Keratinocyte (primary cell): ENCODE results near the gene DEPDC7. TPM values are rescaled to one million over a fixed set of nuclear protein-coding genes. Genes with fewer than 3 reads are reported as not detected.

Source experiments
- DNase-seq: peaks from one replicate; pipeline ENCODE4 v3.0.0-alpha.2; 2011; ENCODE audit warnings: low read depth, missing footprints, low spot score
- FAIRE-seq: peaks from 2 replicates; lab custom pipeline; 2011; peaks lifted over from hg19 to GRCh38; lab: Jason Lieb, UNC
- H2AFZ ChIP-seq: 2 replicates; pipeline ENCODE4 v1.6.0; 2012; ENCODE audit warnings: low read length, control low read depth, inconsistent platforms; ENCODE audit not compliant: control insufficient read depth
- H3K27ac ChIP-seq: 2 replicates; pipeline ENCODE4 v1.5.1; 2011; ENCODE audit warnings: low read length; ENCODE audit not compliant: control insufficient read depth, insufficient read depth
- H3K27me3 ChIP-seq: 3 replicates; pipeline ENCODE4 v1.6.0; 2011; ENCODE audit warnings: low read length; ENCODE audit not compliant: control insufficient read depth, insufficient read depth; ENCODE audit errors: extremely low read depth
- H3K36me3 ChIP-seq, 2 experiments: 2 replicates in 1 of 2; 3 replicates in 1 of 2; pipeline ENCODE4 v1.5.1; 2011; ENCODE audit warnings: low read length in 2 of 2, mild to moderate bottlenecking in 1 of 2; ENCODE audit not compliant: control insufficient read depth in 2 of 2, insufficient read depth in 2 of 2; ENCODE audit errors: extremely low read depth in 1 of 2
- H3K4me1 ChIP-seq: 3 replicates; pipeline ENCODE4 v1.5.1; 2011; ENCODE audit warnings: low read length; ENCODE audit not compliant: control insufficient read depth, insufficient read depth; ENCODE audit errors: extremely low read depth
- H3K4me2 ChIP-seq: 3 replicates; pipeline ENCODE4 v1.6.0; 2011; ENCODE audit warnings: low read depth, low read length; ENCODE audit not compliant: control insufficient read depth, insufficient read depth; ENCODE audit errors: extremely low read depth
- H3K4me3 ChIP-seq, 3 experiments: fragments of 200-600 bp in 1 of 3; sonication (generic) in 1 of 3; 2 replicates in 2 of 3; 3 replicates in 1 of 3; pipeline ENCODE4 v1.5.1; 2011 to 2016; ENCODE audit warnings: low read length in 3 of 3, mild to moderate bottlenecking in 3 of 3, control low read depth in 2 of 3, inconsistent platforms in 1 of 3, low read depth in 1 of 3, mixed read lengths in 1 of 3, mixed run types in 1 of 3, moderate library complexity in 1 of 3; ENCODE audit not compliant: control insufficient read depth in 2 of 3, insufficient read depth in 2 of 3; ENCODE audit errors: extremely low read depth in 1 of 3
- H3K79me2 ChIP-seq: 2 replicates; pipeline ENCODE4 v1.6.0; 2012; ENCODE audit warnings: low read length; ENCODE audit not compliant: control insufficient read depth, insufficient read depth
- H3K9ac ChIP-seq: 3 replicates; pipeline ENCODE4 v1.6.0; 2011; ENCODE audit warnings: low read length; ENCODE audit not compliant: control insufficient read depth, insufficient read depth; ENCODE audit errors: extremely low read depth
- H3K9me1 ChIP-seq: 3 replicates; pipeline ENCODE4 v1.6.0; 2011; ENCODE audit warnings: low read length; ENCODE audit not compliant: control insufficient read depth, insufficient read depth; ENCODE audit errors: extremely low read depth
- H3K9me3 ChIP-seq: 2 replicates; pipeline ENCODE4 v1.5.1; 2012; ENCODE audit warnings: low read depth, low read length; ENCODE audit not compliant: control insufficient read depth
- H4K20me1 ChIP-seq: 3 replicates; pipeline ENCODE4 v1.6.0; 2011; ENCODE audit warnings: low read length; ENCODE audit not compliant: control insufficient read depth, insufficient read depth; ENCODE audit errors: extremely low read depth
- EZH2 ChIP-seq: IDR thresholded peaks from one replicate; pipeline ENCODE4 v1.6.1; 2012; ENCODE audit warnings: inconsistent platforms, mild to moderate bottlenecking, low read length, moderate library complexity
- dilution Hi-C: fragments of 300-500 bp; cut with MboI; formaldehyde crosslinking; loops from one replicate; pipeline ENCODE4 v1.7.0; 2020; ENCODE audit warnings: low sequenced_read_pairs; ENCODE audit not compliant: extremely low pct_ligation_motif_present
- polyA plus RNA-seq, 5 experiments: library from polyadenylated mRNA; depleted of rRNA in 3 of 5; stranded (reverse) in 3 of 5; stranded (forward) in 1 of 5; unstranded in 1 of 5; fragments of >200 nt; gene quantifications; 1 replicate in 1 of 5; 2 replicates in 3 of 5; 3 replicates in 1 of 5; pipeline versions ENCODE4 v1.2.1 to v1.2.3, GENCODE V29; 2011 to 2012; ENCODE audit warnings: missing spikeins in 2 of 5, low read depth in 1 of 5, low replicate concordance in 1 of 5
- TF ChIP-seq, protein P1 (sequence below), 3 experiments: IDR thresholded peaks in 1 of 3; conservative IDR thresholded peaks in 1 of 3; optimal IDR thresholded peaks in 1 of 3; 2 replicates in 2 of 3; 3 replicates in 1 of 3; pipeline versions ENCODE3 to v1.5.1; 2011; ENCODE audit warnings: low read length in 3 of 3, mild to moderate bottlenecking in 3 of 3, moderate library complexity in 2 of 3, control low read depth in 1 of 3, inconsistent platforms in 1 of 3; ENCODE audit not compliant: insufficient read depth in 2 of 3; ENCODE audit errors: extremely low read depth in 1 of 3

The DEPDC7 gene
- polyA plus RNA-seq, 1 donor (not counting 4 experiments of a cell fraction or from before 2014, with no cell fraction given) = 29.8 TPM

DNA sequence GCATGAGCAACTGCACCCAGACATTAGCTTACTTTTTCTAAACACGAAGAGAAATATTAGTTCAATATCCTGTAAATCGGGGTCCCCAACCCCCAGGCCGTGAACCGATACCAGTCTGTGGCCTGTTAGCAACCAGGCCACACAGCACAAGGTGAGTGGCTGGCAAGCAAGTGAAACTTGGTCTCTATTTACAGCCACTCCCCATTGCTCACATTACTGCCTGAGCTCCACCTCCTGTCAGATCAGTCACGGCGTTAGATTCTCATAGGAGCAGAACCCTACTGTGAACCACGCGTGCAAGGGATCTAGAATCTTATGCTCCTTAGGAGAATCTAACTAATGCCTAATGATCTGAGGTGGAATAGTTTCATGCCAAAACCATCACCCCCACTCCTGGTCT is 27.8 kb upstream of the DEPDC7 start:
- Histone ChIP-seq H3K9me3 (no peaks in the 10 kb centered on the region), H3K9ac (no peak overlapping the region), H3K79me2 (no peaks in the 10 kb centered on the region), H3K4me3 (no peak overlapping the region), H4K20me1 (no peaks in the 10 kb centered on the region), H3K4me1 (no peaks in the 10 kb centered on the region), H3K36me3 (no peaks in the 10 kb centered on the region), H2AFZ (no peak overlapping the region), H3K9me1 (no peaks in the 10 kb centered on the region), H3K27me3 (no peaks in the 10 kb centered on the region), H3K27ac (no peak overlapping the region), H3K4me2 (no peak overlapping the region)
- FAIRE-seq (no peak), DNase-seq (no peak)
- TF ChIP-seq, protein P1, sequence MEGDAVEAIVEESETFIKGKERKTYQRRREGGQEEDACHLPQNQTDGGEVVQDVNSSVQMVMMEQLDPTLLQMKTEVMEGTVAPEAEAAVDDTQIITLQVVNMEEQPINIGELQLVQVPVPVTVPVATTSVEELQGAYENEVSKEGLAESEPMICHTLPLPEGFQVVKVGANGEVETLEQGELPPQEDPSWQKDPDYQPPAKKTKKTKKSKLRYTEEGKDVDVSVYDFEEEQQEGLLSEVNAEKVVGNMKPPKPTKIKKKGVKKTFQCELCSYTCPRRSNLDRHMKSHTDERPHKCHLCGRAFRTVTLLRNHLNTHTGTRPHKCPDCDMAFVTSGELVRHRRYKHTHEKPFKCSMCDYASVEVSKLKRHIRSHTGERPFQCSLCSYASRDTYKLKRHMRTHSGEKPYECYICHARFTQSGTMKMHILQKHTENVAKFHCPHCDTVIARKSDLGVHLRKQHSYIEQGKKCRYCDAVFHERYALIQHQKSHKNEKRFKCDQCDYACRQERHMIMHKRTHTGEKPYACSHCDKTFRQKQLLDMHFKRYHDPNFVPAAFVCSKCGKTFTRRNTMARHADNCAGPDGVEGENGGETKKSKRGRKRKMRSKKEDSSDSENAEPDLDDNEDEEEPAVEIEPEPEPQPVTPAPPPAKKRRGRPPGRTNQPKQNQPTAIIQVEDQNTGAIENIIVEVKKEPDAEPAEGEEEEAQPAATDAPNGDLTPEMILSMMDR (optimal IDR thresholded peaks at IDR 0.05 in 1 of 3, IDR thresholded peaks at IDR 0.05 in 1 of 3, conservative IDR thresholded peaks at IDR 0.05 in 1 of 3; ENCODE audit: extremely low read depth in 1 of 3, insufficient read depth in 2 of 3, low read length in 3 of 3) = no peak
- TF ChIP-seq EZH2 = no peak
- dilution Hi-C loops = no loop called here

DNA sequence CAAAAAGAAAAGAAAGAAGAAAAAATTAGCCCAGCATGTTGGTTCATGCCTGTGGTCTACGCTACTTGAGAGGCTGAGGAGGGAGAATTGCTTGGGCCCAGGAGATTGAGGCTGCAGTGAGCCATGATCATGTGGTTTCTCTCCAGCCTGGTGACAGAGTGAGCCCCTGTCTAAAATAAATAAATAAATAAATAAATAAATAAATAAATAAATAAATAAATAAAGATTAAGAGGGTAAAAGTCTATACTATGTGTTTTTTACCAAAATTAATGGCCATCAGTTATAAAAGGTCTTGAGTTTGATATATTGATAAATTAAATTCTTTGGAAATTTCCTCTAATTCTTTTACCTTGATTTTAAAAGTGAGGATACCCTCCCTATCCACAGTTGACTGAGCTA is 25.2 kb upstream of the DEPDC7 start:
- H4K20me1 ChIP-seq = no peaks in the 10 kb centered on the region
- no peak overlapping the region for H3K9ac ChIP-seq
- TF ChIP-seq, protein P1 (optimal IDR thresholded peaks at IDR 0.05 in 1 of 3, IDR thresholded peaks at IDR 0.05 in 1 of 3, conservative IDR thresholded peaks at IDR 0.05 in 1 of 3; ENCODE audit: extremely low read depth in 1 of 3, insufficient read depth in 2 of 3, low read length in 3 of 3) = no peak
- TF ChIP-seq EZH2 = no peak
- no peak overlapping the region for H2AFZ ChIP-seq
- DNase-seq = no peak
- FAIRE-seq = no peak
- dilution Hi-C loops = no loop called here
- H3K4me2 ChIP-seq = no peak overlapping the region
- H3K79me2 ChIP-seq = no peaks in the 10 kb centered on the region
- no peaks in the 10 kb centered on the region for H3K9me1 ChIP-seq
- no peaks in the 10 kb centered on the region for H3K27me3 ChIP-seq
- H3K9me3 ChIP-seq = no peaks in the 10 kb centered on the region
- H3K4me1 ChIP-seq = no peaks in the 10 kb centered on the region
- no peak overlapping the region for H3K4me3 ChIP-seq
- H3K27ac ChIP-seq = no peak overlapping the region
- no peaks in the 10 kb centered on the region for H3K36me3 ChIP-seq
